Heart right ventricle (tissue), 16 donors: ENCODE results near the gene CPNE8. TPM values are rescaled to one million over a fixed set of nuclear protein-coding genes. Genes with fewer than 3 reads are reported as not detected.

Experiments used
- ATAC-seq, 8 donors: fragments of 200-7000 bp; cut with Tn5 transposase; one replicate each; pipeline ENCODE4 v1.9.1; 2020; ENCODE audit warnings: mild to moderate bottlenecking in 8 of 8, moderate library complexity in 8 of 8, moderate number of reproducible peaks in 1 of 8
- DNase-seq, 2 donors: peaks; one replicate each; pipeline ENCODE4 v3.0.0-alpha.2; 2020
- H3K27ac ChIP-seq, 10 donors: fragments of 200-600 bp; sonication (generic) in 2 of 10; one replicate each; pipeline versions ENCODE4 v1.5.0 to v1.8.0; 2020 to 2022; ENCODE audit warnings: mild to moderate bottlenecking in 3 of 10
- H3K27me3 ChIP-seq, 7 donors: fragments of 200-600 bp; one replicate each; pipeline ENCODE4 v1.8.0; 2021 to 2022; ENCODE audit warnings: mild to moderate bottlenecking in 2 of 7
- H3K36me3 ChIP-seq, 9 donors: fragments of 200-600 bp; sonication (generic) in 1 of 9; one replicate each; pipeline versions ENCODE4 v1.5.0 to v1.8.0; 2020 to 2022; ENCODE audit warnings: mild to moderate bottlenecking in 2 of 9
- H3K4me1 ChIP-seq, 9 donors: fragments of 200-600 bp; sonication (generic) in 1 of 9; one replicate each; pipeline versions ENCODE4 v1.5.0 to v1.8.0; 2020 to 2022; ENCODE audit warnings: mild to moderate bottlenecking in 4 of 9
- H3K4me3 ChIP-seq, 10 donors: fragments of 200-600 bp; sonication (generic) in 2 of 10; one replicate each; pipeline versions ENCODE4 v1.5.0 to v1.8.0; 2020 to 2022; ENCODE audit warnings: mild to moderate bottlenecking in 7 of 10, moderate library complexity in 2 of 10
- H3K9me3 ChIP-seq, 11 donors: fragments of 200-600 bp in 10 of 11; sonication (generic) in 2 of 11; one replicate each; pipeline versions ENCODE4 v1.5.0 to v1.8.0; 2013 to 2022; ENCODE audit warnings: mild to moderate bottlenecking in 2 of 11, control low read depth in 1 of 11, moderate library complexity in 1 of 11
- CTCF ChIP-seq, 9 donors: fragments of 200-600 bp; sonication (generic) in 2 of 9; IDR thresholded peaks; one replicate each; pipeline versions ENCODE4 v1.5.0 to v1.8.0; 2021 to 2022; ENCODE audit warnings: antibody characterized with exemption in 9 of 9, mild to moderate bottlenecking in 5 of 9, moderate library complexity in 1 of 9
- WGBS, 2 donors: extraction: QIAGEN DNeasy Blood & Tissue Kit; methylation state at CpG; one replicate each; pipeline ENCODE4 v1.1.7; 2013; ENCODE audit warnings: inconsistent platforms in 1 of 2; 5-methylcytosine and 5-hydroxymethylcytosine counted together
- intact Hi-C, 10 donors: fragments of 100-400 bp; cut with DNase I; formaldehyde crosslinking; loops; one replicate each; pipeline versions ENCODE4 v1.11.1 to v1.14.2; 2022
- polyA plus RNA-seq, 2 donors: library from polyadenylated mRNA; stranded (reverse); fragments of 200-250 nt; gene quantifications; one replicate each; pipeline ENCODE4 v1.2.3, GENCODE V29; 2013
- total RNA-seq, 10 donors: library from RNA; stranded (reverse); fragmentation: NEBNext Ultra II Directional in 3 of 10; extraction: Animal tissue kit (Norgen Biotek cat#: 25700) in 3 of 10; gene quantifications; one replicate each; pipeline versions ENCODE4 v1.2.1 to v1.2.4, GENCODE V29; 2021 to 2023
- donor health status: Arrhythmogenic right ventricular cardiomyopathy.
- donor health status: ischemic (EF 13 %, LVEDD 7.1; RV severe dilation, severe dysfunction).
- donor health status: healthy with polysubstance abuse.
- donor health status: DM: no; HTN: yes; CAD: no.
- donor health status: DM: no; HTN: no; CAD: no.
- donor health status: ischemic (EF 25% LVEDD 6.9; RV normal size, moderate dysfunction).
- donor health status: ischemic (EF 25% LVEDD 5.7; RV mildly dilated, moderate dysfunction).
- donor health status: healthy.
- donor health status: DM: yes; HTN: yes; CAD: no.
- donor health status: Ischemic cardiomyopathy.
- donor health status: ischemic (EF 35%, LVEDD 5.7; RV mildly dilated, moderate dysfunction).
- donor health status: nonischemic (EF 11% LVEDD 7.7; RV severe dilation, severe dysfunction).
- donor health status: DM: yes; HTN: yes; CAD: no.
- donor health status: PGD.
- donor health status: ischemic (EF 29% LVEDD 5.4; RV normal size, mild dysfunction).
- donor health status: nonischemic (EF 23%, LVEDD 6.1; RV moderate dilation, normal function).

Gene CPNE8
- total and polyA plus RNA-seq, 12 donors, result 2.5 to 14.9 (median 4.5) TPM

GRCh38 chr12:38788106-38788505 lies 117.3 kb downstream of the CPNE8 start:
- Histone ChIP-seq H3K4me1 (peaks cover 0 to 1% (median 0%) of the 10 kb centered on the region in 9 donors), H3K4me3 (no peak overlapping the region), H3K36me3 (peaks cover 0 to 4% (median 0%) of the 10 kb centered on the region in 9 donors), H3K27ac (no peak overlapping the region), H3K27me3 (no peaks in the 10 kb centered on the region), H3K9me3 (peaks cover 0 to 67% (median 23%) of the 10 kb centered on the region in 11 donors)
- DNase-seq (no peak), ATAC-seq (no peak)
- TF ChIP-seq CTCF (IDR thresholded peaks at IDR 0.05), result no peak
- intact Hi-C loops, result no loop called here
- 80 to 90% methylated on average over 1 of the region's 1 CpG for WGBS, 2 donors

GRCh38 chr12:38785381-38785780 lies 120.0 kb downstream of the CPNE8 start:
- intact Hi-C loops, result no loop called here
- WGBS, 2 donors, result 72 to 73% methylated on average over 1 of the region's 1 CpG
- ATAC-seq (no peak), DNase-seq (no peak)
- Histone ChIP-seq H3K4me1 (peaks cover 0 to 7% (median 0%) of the 10 kb centered on the region in 9 donors), H3K9me3 (peaks cover 0 to 58% (median 22%) of the 10 kb centered on the region in 11 donors), H3K4me3 (no peak overlapping the region), H3K36me3 (peaks cover 0 to 4% (median 0%) of the 10 kb centered on the region in 9 donors), H3K27me3 (no peaks in the 10 kb centered on the region), H3K27ac (no peak overlapping the region)
- no peak for TF ChIP-seq CTCF (IDR thresholded peaks at IDR 0.05)

- peaks cover 0 to 7% (median 0%) of the 10 kb centered on the region in 9 donors for H3K4me1 ChIP-seq
- DNase-seq, result no peak
- H3K4me3 ChIP-seq, result no peak overlapping the region
- 43 to 83% methylated on average over 2 of the region's 2 CpGs for WGBS, 2 donors
- H3K27me3 ChIP-seq, result no peaks in the 10 kb centered on the region
- intact Hi-C loops, result no loop called here
- no peak overlapping the region for H3K27ac ChIP-seq
- ATAC-seq, result no peak
- peaks cover 0 to 45% (median 23%) of the 10 kb centered on the region in 11 donors for H3K9me3 ChIP-seq
- peaks cover 0 to 4% (median 0%) of the 10 kb centered on the region in 9 donors for H3K36me3 ChIP-seq
- no peak for TF ChIP-seq CTCF (IDR thresholded peaks at IDR 0.05)
These were observed 122.1 kb downstream of the CPNE8 start for GRCh38 chr12:38783304-38783703.

- H3K27ac ChIP-seq, result no peak overlapping the region
- peaks cover 0 to 7% (median 0%) of the 10 kb centered on the region in 9 donors for H3K4me1 ChIP-seq
- H3K9me3 ChIP-seq, result peaks cover 0 to 35% (median 13%) of the 10 kb centered on the region in 11 donors
- ATAC-seq (no peak), DNase-seq (no peak)
- intact Hi-C loops, result no loop called here
- H3K36me3 ChIP-seq, result peaks cover 0 to 4% (median 0%) of the 10 kb centered on the region in 9 donors
- TF ChIP-seq CTCF (IDR thresholded peaks at IDR 0.05), result no peak
- H3K4me3 ChIP-seq, result no peak overlapping the region
- H3K27me3 ChIP-seq, result no peaks in the 10 kb centered on the region
These were observed 123.0 kb downstream of the CPNE8 start for GRCh38 chr12:38782359-38782758.
